ENCODE results near the gene ABCC8.

The ABCC8 gene

GRCh38 chr11:17476317-17477083, at the start of gene ABCC8:
TSS of gene ABCC8 (minus strand) at chr11:17476845. CDS start at chr11:17476776, 69 bp downstream.
- no peak for DNase-seq (ENCODE audit: low read depth)

DNA sequence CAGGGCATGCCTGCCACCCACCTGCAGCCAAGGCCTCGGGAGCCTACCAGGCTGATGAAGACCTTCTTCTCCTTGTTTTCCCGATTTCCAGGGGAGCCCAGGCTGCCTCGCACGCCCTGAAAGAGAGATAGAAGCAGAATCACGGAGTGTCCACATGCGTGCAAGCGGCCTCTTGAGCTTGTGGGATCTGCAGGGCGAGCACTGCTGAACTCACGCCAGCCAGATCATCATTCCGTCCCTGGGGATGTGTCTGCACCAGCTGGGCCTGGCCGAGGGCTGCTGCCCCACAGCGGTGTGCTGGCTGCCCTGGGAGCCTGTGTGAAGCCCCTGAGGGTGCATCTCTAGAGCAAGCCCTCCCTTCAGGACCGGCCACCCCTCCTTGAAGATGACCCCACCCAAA, 49.7 kb upstream of the ABCC8 start:
- no peak for DNase-seq (ENCODE audit: low read depth)

GRCh38 chr11:17525570-17525969, 48.9 kb upstream of the ABCC8 start:
- DNase-seq (ENCODE audit: low read depth), result no peak

- DNase-seq (ENCODE audit: low read depth), result no peak
Measured at GRCh38 chr11:17524221-17524620, 47.6 kb upstream of the ABCC8 start.

DNA sequence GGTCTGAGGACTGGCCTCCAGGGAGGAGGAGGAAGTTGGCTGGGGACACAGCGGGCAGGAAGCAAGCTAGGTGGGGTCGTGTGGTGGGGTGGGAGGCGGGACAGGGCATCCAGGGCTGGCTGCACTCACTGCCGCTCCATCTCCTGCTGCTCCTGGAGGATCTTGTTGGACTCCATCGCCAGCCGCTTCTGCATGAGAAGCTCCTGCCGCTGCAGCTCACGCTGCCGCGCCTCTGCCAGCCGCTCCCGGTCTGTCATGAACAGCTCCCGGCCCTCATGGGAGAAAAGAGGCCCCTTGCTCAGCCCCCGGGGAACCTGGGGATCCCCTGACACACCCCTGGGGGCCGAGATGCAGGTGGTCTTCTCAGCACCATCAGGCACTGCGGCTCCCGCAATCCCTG, 46.0 kb upstream of the ABCC8 start:
- no peak for DNase-seq (ENCODE audit: low read depth)

DNA sequence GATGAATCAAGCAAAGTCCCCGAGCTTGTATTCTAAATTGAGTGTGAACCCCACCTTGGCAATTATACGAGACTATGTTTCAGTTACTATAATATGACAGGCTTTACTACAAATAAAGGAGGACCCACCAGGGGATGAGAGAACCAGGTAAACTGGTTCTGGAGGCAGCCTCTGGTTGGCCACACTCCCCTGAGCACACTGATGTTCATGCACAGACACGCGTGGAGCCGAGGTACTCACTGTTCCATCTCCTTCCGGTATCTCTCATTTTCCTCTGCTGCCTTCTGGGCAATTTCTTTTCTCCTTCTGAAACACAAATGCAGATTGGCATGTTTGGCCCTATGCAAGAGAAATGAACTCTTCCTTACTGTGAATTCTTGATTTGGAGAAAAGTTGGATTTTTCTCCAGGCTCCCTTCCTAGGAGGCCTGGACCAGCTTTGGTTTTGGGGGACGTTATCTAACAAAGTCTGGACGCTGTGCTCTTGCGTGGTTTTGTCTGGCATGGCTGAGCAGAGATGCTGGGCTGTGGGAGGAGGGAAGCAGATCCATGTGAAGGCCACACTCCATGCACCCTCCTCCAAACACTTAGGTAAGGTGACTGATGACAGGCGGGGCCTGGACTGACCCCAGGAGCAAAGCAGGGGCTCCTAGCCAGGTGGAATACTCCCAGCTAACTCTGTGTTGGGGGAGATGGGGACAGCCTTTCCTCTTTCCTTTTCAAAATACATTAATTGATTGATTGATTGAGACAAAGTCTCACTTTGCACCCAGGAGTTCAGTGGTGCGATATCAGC, 44.7 kb upstream of the ABCC8 start:
- DNase-seq (ENCODE audit: low read depth), result no peak

GRCh38 chr11:17519061-17519885, 42.6 kb upstream of the ABCC8 start:
- DNase-seq (ENCODE audit: low read depth), result no peak

DNA sequence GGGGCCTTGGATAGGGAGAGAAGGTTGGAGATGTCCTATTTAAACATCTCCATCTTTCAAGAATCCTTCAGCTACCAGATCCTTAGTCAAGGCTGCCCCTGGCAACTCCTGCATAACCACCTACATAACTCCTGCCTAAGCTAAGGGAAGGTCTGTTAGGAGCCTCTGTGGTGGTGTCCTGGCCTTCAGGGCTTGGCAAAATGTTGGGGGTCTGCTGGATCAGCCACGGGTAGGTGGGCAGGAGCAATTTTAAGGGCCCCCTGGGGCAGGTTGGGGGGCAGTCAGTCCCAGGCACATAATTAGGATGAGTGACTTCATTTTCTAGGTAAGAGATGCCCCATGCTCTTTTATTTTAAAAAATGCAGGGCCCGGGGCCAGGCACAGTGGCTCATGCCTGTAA, 41.7 kb upstream of the ABCC8 start:
- DNase-seq (ENCODE audit: low read depth), result no peak

- no peak for DNase-seq (ENCODE audit: low read depth)
Measured at GRCh38 chr11:17517186-17517585, 40.5 kb upstream of the ABCC8 start.

DNA sequence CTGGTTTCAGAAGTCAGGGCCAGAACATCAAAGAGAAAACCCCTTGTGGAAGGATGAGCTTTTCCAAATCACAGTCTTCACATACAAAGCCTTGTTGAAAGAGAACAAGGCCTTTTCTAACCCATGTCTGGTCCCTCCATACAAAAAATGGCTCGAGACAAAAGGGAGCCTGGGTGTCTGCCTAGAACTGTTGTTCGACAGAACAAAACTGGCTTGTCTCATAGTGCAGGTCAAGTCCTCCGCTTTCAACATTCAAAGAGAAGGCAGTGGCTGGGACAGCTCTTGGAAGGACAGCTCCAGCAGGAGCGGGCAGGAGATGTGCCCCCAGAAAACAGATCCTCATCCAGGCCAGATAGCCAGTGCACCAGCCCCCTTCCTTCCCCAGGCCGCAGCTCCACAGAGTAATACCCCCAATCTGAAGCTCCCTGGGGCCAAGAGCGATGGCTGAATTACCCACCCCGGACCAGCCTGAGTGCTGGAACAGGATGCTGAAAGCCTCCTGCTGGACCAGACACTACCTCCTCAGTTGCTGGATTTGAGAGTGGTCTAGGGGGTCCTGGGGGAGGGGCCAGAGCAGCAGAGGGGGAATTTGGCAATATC, 40.0 kb upstream of the ABCC8 start:
- DNase-seq (ENCODE audit: low read depth), result no peak

DNA sequence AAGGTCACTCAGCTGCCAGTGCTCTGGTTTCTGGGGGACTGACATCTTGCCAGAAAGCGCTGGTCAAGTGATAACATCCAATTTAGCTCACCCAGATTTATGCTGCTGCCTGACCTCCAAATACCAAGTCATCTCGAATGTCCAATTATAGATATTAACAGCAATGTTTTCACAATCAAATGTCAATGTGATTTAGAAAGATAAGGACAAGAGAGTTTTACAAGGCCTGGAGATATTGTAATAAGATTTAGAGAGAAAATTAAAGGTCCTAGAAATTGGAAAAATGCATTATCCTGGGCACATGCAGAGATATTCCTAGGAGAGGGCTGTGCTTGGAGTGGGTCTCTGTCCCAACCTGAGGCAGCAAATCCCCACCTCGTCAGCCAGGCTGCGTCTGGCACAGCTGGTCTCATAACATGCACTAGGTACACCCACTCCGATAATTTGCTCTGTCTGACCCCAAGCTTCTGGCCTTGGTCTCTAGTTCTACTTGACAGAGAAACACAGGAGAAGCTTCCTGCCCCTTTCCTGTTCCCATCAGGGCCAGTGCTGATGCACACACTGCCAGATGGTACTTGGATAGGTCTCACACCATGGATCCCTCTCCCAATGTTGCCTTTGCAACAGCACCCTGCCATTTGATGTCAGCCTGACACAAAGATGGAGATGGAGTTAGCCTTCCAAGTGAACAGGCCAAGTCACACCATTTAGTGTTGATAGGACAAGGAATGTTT, 39.0 kb upstream of the ABCC8 start:
- DNase-seq (ENCODE audit: low read depth), result no peak

GRCh38 chr11:17514476-17514875, 37.8 kb upstream of the ABCC8 start:
- no peak for DNase-seq (ENCODE audit: low read depth)

- DNase-seq (ENCODE audit: low read depth), result no peak
Measured at GRCh38 chr11:17513853-17514252, 37.2 kb upstream of the ABCC8 start.

DNA sequence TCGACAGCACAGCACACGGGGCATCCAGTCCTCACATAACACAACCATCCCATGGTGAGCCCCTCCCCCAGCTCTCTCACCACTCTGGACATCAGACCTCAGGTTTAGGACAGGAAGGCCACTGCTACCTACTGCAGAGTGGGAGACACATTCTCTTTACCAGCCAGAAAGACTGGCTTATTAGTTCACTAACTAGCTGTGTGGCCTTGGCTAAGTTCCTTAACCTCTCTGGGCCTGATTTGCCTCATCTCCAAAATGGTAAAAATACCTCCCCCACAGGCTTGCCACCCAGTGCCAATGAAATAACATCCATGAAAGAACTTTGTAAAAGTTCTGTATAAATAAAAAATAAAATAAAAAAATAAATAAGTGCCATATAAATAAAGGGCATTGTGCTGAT, 35.5 kb upstream of the ABCC8 start:
- no peak for DNase-seq (ENCODE audit: low read depth)

DNA sequence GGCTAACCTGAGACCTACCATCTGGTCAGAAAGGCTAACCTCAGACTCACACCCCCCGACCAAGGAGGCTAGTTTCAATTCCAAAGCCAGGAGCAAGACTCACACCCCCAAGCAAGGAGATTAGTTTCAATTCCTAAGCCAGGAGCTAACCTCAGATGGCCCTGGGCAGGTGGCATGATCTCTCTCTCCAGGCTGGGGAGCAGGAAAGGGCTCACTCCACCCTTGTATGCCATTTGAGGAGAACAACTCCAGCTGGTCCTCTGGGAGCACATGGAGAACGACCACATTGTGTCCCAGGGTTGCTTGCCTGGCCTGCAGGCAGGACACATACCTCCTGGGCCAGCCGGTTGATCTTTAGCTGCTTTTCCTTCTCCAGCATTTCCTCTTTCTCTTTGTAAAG, 34.9 kb upstream of the ABCC8 start:
- no peak for DNase-seq (ENCODE audit: low read depth)

- no peak for DNase-seq (ENCODE audit: low read depth)
Measured at GRCh38 chr11:17510507-17511206, 34.0 kb upstream of the ABCC8 start.

DNA sequence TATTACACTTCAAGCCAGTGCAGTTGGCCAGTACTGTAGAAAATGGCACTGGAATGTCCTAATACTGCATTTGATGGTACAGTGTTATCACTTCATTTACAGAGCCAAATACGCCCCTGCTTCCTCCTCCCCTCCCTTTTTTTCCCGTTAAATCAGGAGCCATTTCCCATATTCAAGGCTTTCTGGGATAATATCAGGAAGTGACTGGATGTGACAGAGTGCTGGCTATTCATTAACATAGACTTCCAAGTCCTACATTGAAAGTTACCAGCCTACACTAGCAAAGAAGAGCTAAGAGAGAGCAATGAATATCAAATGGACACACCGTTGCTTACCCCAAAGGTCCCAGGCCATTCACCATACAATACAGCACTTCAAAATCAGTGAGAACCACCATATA, 32.1 kb upstream of the ABCC8 start:
- no peak for DNase-seq (ENCODE audit: low read depth)

GRCh38 chr11:17508306-17508705, 31.7 kb upstream of the ABCC8 start:
- no peak for DNase-seq (ENCODE audit: low read depth)

DNA sequence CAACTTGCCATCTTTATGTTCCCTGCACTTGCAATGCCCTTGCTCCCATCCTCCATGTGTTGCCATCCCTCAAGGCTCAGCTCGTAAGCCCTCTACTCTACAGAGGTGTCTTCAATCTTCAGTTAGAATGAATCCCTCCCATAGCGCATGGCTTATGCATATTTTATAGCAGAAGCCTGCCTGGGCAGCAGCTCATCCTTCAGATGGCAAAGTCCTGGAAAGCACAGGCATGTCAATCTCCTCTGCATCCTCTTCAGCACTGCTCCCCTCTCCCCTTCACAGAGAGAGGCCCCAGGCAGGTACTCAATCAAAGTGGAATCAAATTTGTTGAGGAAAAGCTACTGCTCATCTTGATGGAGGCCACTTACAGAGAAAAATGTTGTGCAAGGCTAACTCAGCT, 31.1 kb upstream of the ABCC8 start:
- no peak for DNase-seq (ENCODE audit: low read depth)

GRCh38 chr11:17506942-17507341, 30.3 kb upstream of the ABCC8 start:
- no peak for DNase-seq (ENCODE audit: low read depth)

GRCh38 chr11:17506314-17506713, 29.7 kb upstream of the ABCC8 start:
- DNase-seq (ENCODE audit: low read depth), result no peak

Data from activated T-cell treated with anti-CD3 and anti-CD28 coated beads for 1 hour (primary cell).